Neural cell (in vitro differentiated cells): ENCODE data around the gene JAK2.

Source experiments
- EP300 ChIP-seq: fragments of 450-650 bp; conservative IDR thresholded peaks from 2 replicates; pipeline ENCODE4 v1.6.1; 2014; ENCODE audit warnings: antibody characterized with exemption, mild to moderate bottlenecking, moderate library complexity; ENCODE audit not compliant: poor library complexity, severe bottlenecking
- EZH2 ChIP-seq: fragments of 200-600, 300-800 bp; shearing (Covaris generic), sonication (generic); IDR thresholded peaks from 2 replicates; pipeline ENCODE4 v1.6.1; 2014; ENCODE audit warnings: antibody characterized with exemption, low read length, borderline replicate concordance, mild to moderate bottlenecking; ENCODE audit not compliant: insufficient read depth, poor library complexity, severe bottlenecking
- POLR2AphosphoS5 ChIP-seq: IDR thresholded peaks from 2 replicates; pipeline ENCODE4 v1.6.1; 2012
- REST ChIP-seq: IDR thresholded peaks from 2 replicates; pipeline ENCODE4 v1.6.1; 2012; ENCODE audit warnings: borderline replicate concordance
- TAF1 ChIP-seq: IDR thresholded peaks from 2 replicates; pipeline ENCODE4 v1.6.1; 2012; ENCODE audit warnings: low read depth
- TF ChIP-seq, protein P1 (sequence below): fragments of 450-650 bp; IDR thresholded peaks from 2 replicates; pipeline ENCODE4 v1.5.1; 2014; ENCODE audit warnings: antibody characterized with exemption, mild to moderate bottlenecking, moderate library complexity; ENCODE audit not compliant: poor library complexity, severe bottlenecking

GRCh38 chr9:5044160-5044559 lies 59.1 kb downstream of the JAK2 start:
- TF ChIP-seq POLR2AphosphoS5 (no peak), REST (no peak), EZH2 (no peak), TAF1 (no peak), EP300 (no peak)
- TF ChIP-seq, protein P1, sequence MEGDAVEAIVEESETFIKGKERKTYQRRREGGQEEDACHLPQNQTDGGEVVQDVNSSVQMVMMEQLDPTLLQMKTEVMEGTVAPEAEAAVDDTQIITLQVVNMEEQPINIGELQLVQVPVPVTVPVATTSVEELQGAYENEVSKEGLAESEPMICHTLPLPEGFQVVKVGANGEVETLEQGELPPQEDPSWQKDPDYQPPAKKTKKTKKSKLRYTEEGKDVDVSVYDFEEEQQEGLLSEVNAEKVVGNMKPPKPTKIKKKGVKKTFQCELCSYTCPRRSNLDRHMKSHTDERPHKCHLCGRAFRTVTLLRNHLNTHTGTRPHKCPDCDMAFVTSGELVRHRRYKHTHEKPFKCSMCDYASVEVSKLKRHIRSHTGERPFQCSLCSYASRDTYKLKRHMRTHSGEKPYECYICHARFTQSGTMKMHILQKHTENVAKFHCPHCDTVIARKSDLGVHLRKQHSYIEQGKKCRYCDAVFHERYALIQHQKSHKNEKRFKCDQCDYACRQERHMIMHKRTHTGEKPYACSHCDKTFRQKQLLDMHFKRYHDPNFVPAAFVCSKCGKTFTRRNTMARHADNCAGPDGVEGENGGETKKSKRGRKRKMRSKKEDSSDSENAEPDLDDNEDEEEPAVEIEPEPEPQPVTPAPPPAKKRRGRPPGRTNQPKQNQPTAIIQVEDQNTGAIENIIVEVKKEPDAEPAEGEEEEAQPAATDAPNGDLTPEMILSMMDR: no peak
